Measurements from ENCODE around the gene GPR158.
A peak's percentile ranks its signal among the peaks of the same experiment; 100 is the strongest.

The GPR158 gene

GRCh38 chr10:25504838-25505237 is 330.0 kb downstream of the GPR158 start:
- no peak for DNase-seq (ENCODE audit: low spot score)

- DNase-seq (ENCODE audit: low spot score) = no peak
Measured at GRCh38 chr10:25505466-25505865, 330.7 kb downstream of the GPR158 start.

- DNase-seq (ENCODE audit: low spot score) = no peak
Measured at GRCh38 chr10:25506821-25507335, 332.1 kb downstream of the GPR158 start.

GRCh38 chr10:25508112-25508815 is 333.5 kb downstream of the GPR158 start:
- DNase-seq (ENCODE audit: low spot score) = no peak

- DNase-seq (ENCODE audit: low spot score) = no peak
Measured at GRCh38 chr10:25509151-25509550, 334.4 kb downstream of the GPR158 start.

GRCh38 chr10:25522294-25522693 is 347.5 kb downstream of the GPR158 start:
- no peak for DNase-seq (ENCODE audit: low spot score)

- DNase-seq (ENCODE audit: low spot score) = no peak
Measured at GRCh38 chr10:25522946-25523608, 348.3 kb downstream of the GPR158 start.

GRCh38 chr10:25530306-25530705 is 355.5 kb downstream of the GPR158 start:
- DNase-seq (ENCODE audit: low spot score) = no peak

- DNase-seq (ENCODE audit: low spot score) = no peak
Measured at GRCh38 chr10:25531457-25532061, 356.8 kb downstream of the GPR158 start.

GRCh38 chr10:25532213-25532612 is 357.4 kb downstream of the GPR158 start:
- DNase-seq (ENCODE audit: low spot score) = no peak

GRCh38 chr10:25536027-25536426 is 361.2 kb downstream of the GPR158 start:
- DNase-seq (ENCODE audit: low spot score) = no peak

- peak; percentile 11 for DNase-seq (ENCODE audit: low spot score)
Measured at GRCh38 chr10:25547382-25547781, 372.6 kb downstream of the GPR158 start.

- no peak for DNase-seq (ENCODE audit: low spot score)
Measured at GRCh38 chr10:25552283-25552919, 377.6 kb downstream of the GPR158 start.

- DNase-seq (ENCODE audit: low spot score) = no peak
Measured at GRCh38 chr10:25555865-25556264, 381.1 kb downstream of the GPR158 start.

GRCh38 chr10:25556457-25556856 is 381.7 kb downstream of the GPR158 start:
- DNase-seq (ENCODE audit: low spot score) = no peak

GRCh38 chr10:25557136-25557535 is 382.3 kb downstream of the GPR158 start:
- no peak for DNase-seq (ENCODE audit: low spot score)

GRCh38 chr10:25561758-25562157 is 387.0 kb downstream of the GPR158 start:
- no peak for DNase-seq (ENCODE audit: low spot score)

- no peak for DNase-seq (ENCODE audit: low spot score)
Measured at GRCh38 chr10:25562547-25562946, 387.7 kb downstream of the GPR158 start.

GRCh38 chr10:25564351-25564750 is 389.6 kb downstream of the GPR158 start:
- no peak for DNase-seq (ENCODE audit: low spot score)

GRCh38 chr10:25565570-25565969 is 390.8 kb downstream of the GPR158 start:
- DNase-seq (ENCODE audit: low spot score) = no peak

GRCh38 chr10:25573316-25573715 is 398.5 kb downstream of the GPR158 start:
- DNase-seq (ENCODE audit: low spot score) = no peak

GRCh38 chr10:25575343-25575742 is 400.5 kb downstream of the GPR158 start:
- DNase-seq (ENCODE audit: low spot score) = no peak

GRCh38 chr10:25578061-25578460 is 403.3 kb downstream of the GPR158 start:
- no peak for DNase-seq (ENCODE audit: low spot score)

All from HuH-7.5 (cell line).